ENCODE data around the gene SPATA2. TPM values are rescaled to one million over a fixed set of nuclear protein-coding genes. Genes with fewer than 3 reads are reported as not detected.

Gene SPATA2
- total RNA-seq, 1 experiment from 2014 or later, result 29.0 TPM

- Mint-ChIP-seq H3K4me3 (ENCODE audit: unreplicated experiment) (no peak overlapping the region), H3K4me1 (ENCODE audit: low read depth, unreplicated experiment) (peaks cover 6% of the 10 kb centered on the region), H3K36me3 (ENCODE audit: insufficient read depth, unreplicated experiment) (peaks cover 64% of the 10 kb centered on the region), H3K27ac (ENCODE audit: unreplicated experiment) (no peak overlapping the region), H3K9me3 (ENCODE audit: unreplicated experiment) (no peaks in the 10 kb centered on the region), H3K27me3 (ENCODE audit: insufficient read depth, unreplicated experiment) (no peaks in the 10 kb centered on the region)
- no TSS peak for BruUV-seq (replicated peaks)
- no peak for DNase-seq
- intact Hi-C loops (cut with micrococcal nuclease; ENCODE audit: unreplicated experiment), result no loop called here
- Histone ChIP-seq H3K27me3 (replicated peaks; ENCODE audit: control insufficient read depth, insufficient read depth, low read length) (no peaks in the 10 kb centered on the region), H3K4me1 (no peaks in the 10 kb centered on the region), H3K36me3 (ENCODE audit: control insufficient read depth, insufficient read depth, low read length) (peaks cover 5% of the 10 kb centered on the region), H3K9me3 (no peaks in the 10 kb centered on the region), H3K4me3 (ENCODE audit: low read depth, low read length) (no peak overlapping the region)
- TF ChIP-seq, protein P1, sequence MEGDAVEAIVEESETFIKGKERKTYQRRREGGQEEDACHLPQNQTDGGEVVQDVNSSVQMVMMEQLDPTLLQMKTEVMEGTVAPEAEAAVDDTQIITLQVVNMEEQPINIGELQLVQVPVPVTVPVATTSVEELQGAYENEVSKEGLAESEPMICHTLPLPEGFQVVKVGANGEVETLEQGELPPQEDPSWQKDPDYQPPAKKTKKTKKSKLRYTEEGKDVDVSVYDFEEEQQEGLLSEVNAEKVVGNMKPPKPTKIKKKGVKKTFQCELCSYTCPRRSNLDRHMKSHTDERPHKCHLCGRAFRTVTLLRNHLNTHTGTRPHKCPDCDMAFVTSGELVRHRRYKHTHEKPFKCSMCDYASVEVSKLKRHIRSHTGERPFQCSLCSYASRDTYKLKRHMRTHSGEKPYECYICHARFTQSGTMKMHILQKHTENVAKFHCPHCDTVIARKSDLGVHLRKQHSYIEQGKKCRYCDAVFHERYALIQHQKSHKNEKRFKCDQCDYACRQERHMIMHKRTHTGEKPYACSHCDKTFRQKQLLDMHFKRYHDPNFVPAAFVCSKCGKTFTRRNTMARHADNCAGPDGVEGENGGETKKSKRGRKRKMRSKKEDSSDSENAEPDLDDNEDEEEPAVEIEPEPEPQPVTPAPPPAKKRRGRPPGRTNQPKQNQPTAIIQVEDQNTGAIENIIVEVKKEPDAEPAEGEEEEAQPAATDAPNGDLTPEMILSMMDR (IDR thresholded peaks at IDR 0.05; ENCODE audit: insufficient read depth in 1 of 2, low read depth in 1 of 2, low read length in 1 of 2, severe bottlenecking in 1 of 2, unreplicated experiment in 1 of 2), result no peak
- ChIA-PET CTCF (interaction anchor here (0.5 to 1.4 kb wide), 4 partner anchors 10 to 319 kb away, joined by 3 to 7 read pairs (median 3); no protein-coding TSS in a partner anchor), POLR2A (interaction anchor here (1.1 to 1.8 kb wide), 2 partner anchors 10 to 17 kb away, joined by 3 to 6 read pairs; no protein-coding TSS in a partner anchor)
Observed at GRCh38 chr20:49906615-49907154, 8.6 kb downstream of the SPATA2 start.

DNA sequence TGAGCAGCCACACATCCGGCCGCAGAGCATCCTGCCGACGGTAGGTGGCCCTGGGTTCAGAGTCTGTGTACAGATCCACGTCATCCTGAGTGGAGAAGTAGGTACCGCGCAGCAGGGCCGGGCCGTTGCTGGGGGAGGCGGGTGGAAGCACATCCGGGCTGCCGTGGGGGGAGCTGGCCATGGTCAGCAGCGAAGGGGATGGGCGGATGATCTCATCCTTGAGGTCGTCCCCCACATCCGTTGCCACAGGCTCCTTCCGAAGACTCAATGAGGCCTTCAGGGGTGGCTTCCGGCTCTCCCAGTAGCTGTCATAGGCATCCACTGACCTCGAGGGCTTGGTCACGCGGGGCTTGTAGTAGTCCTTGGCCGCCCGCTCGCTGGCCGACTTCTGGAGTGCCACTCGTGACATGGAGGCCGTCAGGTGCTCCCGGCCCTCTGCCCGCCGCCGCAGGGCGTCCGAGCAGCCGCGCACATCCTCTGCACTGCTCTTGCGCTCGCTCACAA lies 9.2 kb downstream of the SPATA2 start:
- H3K9me3 Mint-ChIP-seq (ENCODE audit: unreplicated experiment), result no peaks in the 10 kb centered on the region
- no peak overlapping the region for H3K27ac Mint-ChIP-seq (ENCODE audit: unreplicated experiment)
- Histone ChIP-seq H3K27me3 (replicated peaks; ENCODE audit: control insufficient read depth, insufficient read depth, low read length) (no peaks in the 10 kb centered on the region), H3K9me3 (no peaks in the 10 kb centered on the region), H3K4me3 (ENCODE audit: low read depth, low read length) (no peak overlapping the region), H3K36me3 (ENCODE audit: control insufficient read depth, insufficient read depth, low read length) (peaks cover 5% of the 10 kb centered on the region), H3K4me1 (no peaks in the 10 kb centered on the region)
- POLR2A ChIA-PET, result interaction anchor here (1.1 to 1.8 kb wide), 2 partner anchors 10 to 17 kb away, joined by 3 to 6 read pairs; no protein-coding TSS in a partner anchor
- BruUV-seq (replicated peaks), result no TSS peak
- DNase-seq, result no peak
- no peaks in the 10 kb centered on the region for H3K27me3 Mint-ChIP-seq (ENCODE audit: insufficient read depth, unreplicated experiment)
- peaks cover 6% of the 10 kb centered on the region for H3K4me1 Mint-ChIP-seq (ENCODE audit: low read depth, unreplicated experiment)
- intact Hi-C loops (cut with micrococcal nuclease; ENCODE audit: unreplicated experiment), result no loop called here
- no peak overlapping the region for H3K4me3 Mint-ChIP-seq (ENCODE audit: unreplicated experiment)
- TF ChIP-seq, protein P1 (IDR thresholded peaks at IDR 0.05; ENCODE audit: insufficient read depth in 1 of 2, low read depth in 1 of 2, low read length in 1 of 2, severe bottlenecking in 1 of 2, unreplicated experiment in 1 of 2), result no peak
- H3K36me3 Mint-ChIP-seq (ENCODE audit: insufficient read depth, unreplicated experiment), result peaks cover 64% of the 10 kb centered on the region
- CTCF ChIA-PET, result interaction anchor here (0.6 to 1.3 kb wide), 2 partner anchors 10 to 318 kb away, joined by 3 to 7 read pairs; no protein-coding TSS in a partner anchor

DNA sequence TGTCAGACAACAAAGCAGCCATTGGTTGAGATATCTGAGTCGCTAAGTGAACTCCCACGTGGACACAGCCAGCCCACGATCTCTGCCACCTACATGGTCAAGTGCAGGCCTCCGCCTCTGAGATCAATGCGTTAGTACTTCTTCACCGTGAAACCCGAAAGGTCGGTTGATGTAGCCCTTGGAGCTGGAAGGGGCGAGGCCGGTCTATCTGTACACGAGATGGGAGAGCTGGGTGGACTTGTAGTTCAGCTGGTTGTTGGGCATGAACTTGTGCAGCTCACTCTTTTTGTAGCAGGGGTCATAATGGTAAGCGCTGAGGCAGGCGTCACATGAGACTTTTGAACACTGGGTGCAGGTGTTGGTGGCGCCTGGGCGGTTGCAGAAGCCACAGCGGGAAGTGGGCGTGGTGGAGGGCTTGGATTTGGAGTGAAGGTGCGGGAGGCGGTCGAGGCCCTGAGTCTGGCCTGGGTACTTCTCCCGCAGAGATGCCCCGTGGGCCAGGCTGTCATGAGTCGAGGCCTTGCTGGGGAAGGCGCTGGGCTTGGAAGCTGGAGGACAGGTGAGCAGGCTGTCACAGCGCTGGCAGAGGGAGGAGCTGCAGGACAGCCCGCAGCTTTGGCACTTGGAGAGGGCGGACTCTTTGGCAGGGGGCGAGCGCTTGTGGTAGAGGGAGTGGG lies 9.8 kb downstream of the SPATA2 start:
- no peak overlapping the region for H3K4me3 ChIP-seq (ENCODE audit: low read depth, low read length)
- H3K36me3 Mint-ChIP-seq (ENCODE audit: insufficient read depth, unreplicated experiment), result peaks cover 68% of the 10 kb centered on the region
- no peaks in the 10 kb centered on the region for H3K9me3 Mint-ChIP-seq (ENCODE audit: unreplicated experiment)
- no peaks in the 10 kb centered on the region for H3K27me3 Mint-ChIP-seq (ENCODE audit: insufficient read depth, unreplicated experiment)
- no peaks in the 10 kb centered on the region for H3K27me3 ChIP-seq (replicated peaks; ENCODE audit: control insufficient read depth, insufficient read depth, low read length)
- H3K27ac Mint-ChIP-seq (ENCODE audit: unreplicated experiment), result no peak overlapping the region
- H3K9me3 ChIP-seq, result no peaks in the 10 kb centered on the region
- ChIA-PET CTCF (interaction anchor here (1.0 kb wide), 1 partner anchor 11 kb away, joined by 3 read pairs; no protein-coding TSS in a partner anchor), POLR2A (interaction anchor here (1.8 kb wide), 1 partner anchor 11 kb away, joined by 6 read pairs; no protein-coding TSS in a partner anchor)
- H3K4me1 Mint-ChIP-seq (ENCODE audit: low read depth, unreplicated experiment), result peaks cover 6% of the 10 kb centered on the region
- no TSS peak for BruUV-seq (replicated peaks)
- H3K36me3 ChIP-seq (ENCODE audit: control insufficient read depth, insufficient read depth, low read length), result peaks cover 5% of the 10 kb centered on the region
- TF ChIP-seq, protein P1 (IDR thresholded peaks at IDR 0.05; ENCODE audit: insufficient read depth in 1 of 2, low read depth in 1 of 2, low read length in 1 of 2, severe bottlenecking in 1 of 2, unreplicated experiment in 1 of 2), result no peak
- H3K4me1 ChIP-seq, result no peaks in the 10 kb centered on the region
- intact Hi-C loops (cut with micrococcal nuclease; ENCODE audit: unreplicated experiment), result no loop called here
- peak in 1 of 2 experiments; percentile 49 for DNase-seq
- no peak overlapping the region for H3K4me3 Mint-ChIP-seq (ENCODE audit: unreplicated experiment)

Measured in Caco-2 (cell line).